K562 (cell line): ENCODE measurements around the gene GPR15LG.

Experiments
- CTCF ChIP-seq, 3 experiments: IDR thresholded peaks in 2 of 3; conservative IDR thresholded peaks in 1 of 3; 2 replicates each; pipeline ENCODE4 v1.5.1; 2011 to 2012; ENCODE audit warnings: low read length in 3 of 3, mild to moderate bottlenecking in 3 of 3, control low read depth in 2 of 3, improper control_type of control experiment in 1 of 3, inconsistent platforms in 1 of 3, low read depth in 1 of 3, mixed read lengths in 1 of 3, moderate library complexity in 1 of 3; ENCODE audit not compliant: insufficient read depth in 2 of 3
- EP300 ChIP-seq: IDR thresholded peaks from 2 replicates; pipeline ENCODE4 v1.6.1; 2012; ENCODE audit warnings: low read length, improper control_type of control experiment
- HDAC6 ChIP-seq: IDR thresholded peaks from 2 replicates; pipeline ENCODE4 v1.6.1; 2012; ENCODE audit warnings: low read depth, mild to moderate bottlenecking, control low read depth, inconsistent platforms, low read length, moderate library complexity
- MAZ ChIP-seq, 2 experiments: fragments of 450-650 bp in 1 of 2; sonication (generic) in 1 of 2; formaldehyde crosslinking; IDR thresholded peaks in 1 of 2; conservative IDR thresholded peaks in 1 of 2; 2 replicates each; pipeline versions ENCODE4 v1.4.0 to v1.5.0; 2020; ENCODE audit warnings: mild to moderate bottlenecking in 1 of 2, missing genetic modification reagents in 1 of 2
- TBP ChIP-seq: optimal IDR thresholded peaks from 2 replicates; pipeline ENCODE3; 2011; ENCODE audit warnings: low read depth, low read length, improper control_type of control experiment
- U2AF1 ChIP-seq: fragments of 200-400 bp; formaldehyde crosslinking; optimal IDR thresholded peaks from 2 replicates; pipeline ENCODE3; 2017; ENCODE audit warnings: mild to moderate bottlenecking, low read depth, low read length, moderate library complexity
- ZKSCAN3 ChIP-seq: fragments of 250-450 bp; sonication (Bioruptor Pico); IDR thresholded peaks from 2 replicates; pipeline ENCODE4 v1.4.0; 2020

- no peak for TF ChIP-seq TBP
- TF ChIP-seq U2AF1 = no peak
- no peak for TF ChIP-seq CTCF (IDR thresholded peaks at IDR 0.05 in 2 of 3, conservative IDR thresholded peaks at IDR 0.05 in 1 of 3; ENCODE audit: insufficient read depth in 2 of 3, low read depth in 1 of 3, low read length in 3 of 3)
- no peak for TF ChIP-seq HDAC6
- TF ChIP-seq ZKSCAN3 (CRISPR knock-in tag) = no peak
- TF ChIP-seq EP300 = no peak
- TF ChIP-seq MAZ (CRISPR knock-in tag; conservative IDR thresholded peaks at IDR 0.05 in 1 of 2, IDR thresholded peaks at IDR 0.05 in 1 of 2) = no peak
Observed at GRCh38 chr10:84166620-84167288, 6.8 kb upstream of the GPR15LG start.
